Sigmoid colon (tissue), 7 donors: Measurements from ENCODE around the gene ALG12. TPM values are rescaled to one million over a fixed set of nuclear protein-coding genes. Genes with fewer than 3 reads are reported as not detected.

Source experiments
- DNase-seq: peaks from one replicate; pipeline ENCODE4 v3.0.0-alpha.2; 2019
- H3K27ac ChIP-seq, 4 donors: fragments of 200-600 bp; sonication (generic); one replicate each; pipeline ENCODE4 v1.5.1; 2016 to 2019; ENCODE audit warnings: mild to moderate bottlenecking in 1 of 4
- H3K27me3 ChIP-seq, 3 donors: fragments of 200-600 bp; sonication (generic); one replicate each; pipeline ENCODE4 v1.5.1; 2019; ENCODE audit warnings: mild to moderate bottlenecking in 1 of 3
- H3K36me3 ChIP-seq, 4 donors: fragments of 200-600 bp; sonication (generic); one replicate each; pipeline ENCODE4 v1.5.1; 2016 to 2019
- H3K4me1 ChIP-seq, 4 donors: fragments of 200-600 bp; sonication (generic); one replicate each; pipeline ENCODE4 v1.5.1; 2017 to 2019
- H3K4me3 ChIP-seq, 4 donors: fragments of 200-600 bp; sonication (generic); one replicate each; pipeline ENCODE4 v1.5.1; 2017 to 2019; ENCODE audit warnings: mild to moderate bottlenecking in 2 of 4, moderate library complexity in 1 of 4
- H3K9me3 ChIP-seq, 4 donors: fragments of 200-600 bp in 3 of 4; sonication (generic) in 3 of 4; one replicate each; pipeline versions ENCODE4 v1.5.1 to v1.6.1; 2013 to 2019
- CTCF ChIP-seq, 4 experiments: fragments of 450-650 bp in 3 of 4; fragments of 200-600 bp in 1 of 4; IDR thresholded peaks; one replicate each; pipeline ENCODE4 v1.5.1; 2016 to 2019; ENCODE audit warnings: antibody characterized with exemption in 4 of 4, mild to moderate bottlenecking in 3 of 4, moderate library complexity in 2 of 4
- EP300 ChIP-seq, 4 donors: sonication (generic); formaldehyde crosslinking; IDR thresholded peaks; one replicate each; pipeline ENCODE4 v1.6.1; 2017; ENCODE audit warnings: antibody characterized with exemption in 4 of 4
- POLR2A ChIP-seq, 2 donors: fragments of 450-650 bp; IDR thresholded peaks; one replicate each; pipeline ENCODE4 v1.6.1; 2016; ENCODE audit warnings: antibody characterized with exemption in 2 of 2, mild to moderate bottlenecking in 2 of 2, moderate library complexity in 2 of 2
- POLR2AphosphoS5 ChIP-seq, 4 donors: sonication (generic); formaldehyde crosslinking; IDR thresholded peaks; one replicate each; pipeline ENCODE4 v1.6.1; 2017; ENCODE audit warnings: antibody characterized with exemption in 4 of 4
- WGBS, 2 donors: extraction: QIAGEN DNeasy Blood & Tissue Kit; methylation state at CpG; one replicate each; pipeline ENCODE4 v1.1.7; 2013; 5-methylcytosine and 5-hydroxymethylcytosine counted together
- intact Hi-C: fragments of 100-400 bp; cut with DNase I; formaldehyde crosslinking; loops from one replicate; pipeline ENCODE4 v1.15.1; 2023
- polyA plus RNA-seq, 3 donors: library from polyadenylated mRNA; stranded (reverse); fragments of 200-250 nt; gene quantifications; one replicate each; pipeline ENCODE4 v1.2.3, GENCODE V29; 2013
- total RNA-seq, 4 donors: library from RNA; depleted of rRNA; stranded (reverse); fragments of >200 nt; gene quantifications; one replicate each; pipeline ENCODE4 v1.1.0, GENCODE V29; 2016
- donor health status: healthy with polysubstance abuse.
- donor health status: Bipolar disorder and iron deficiency.
- donor health status: healthy.

ALG12 gene
- total and polyA plus RNA-seq, 7 donors, result 1.8 to 23.9 (median 14.4) TPM

DNA sequence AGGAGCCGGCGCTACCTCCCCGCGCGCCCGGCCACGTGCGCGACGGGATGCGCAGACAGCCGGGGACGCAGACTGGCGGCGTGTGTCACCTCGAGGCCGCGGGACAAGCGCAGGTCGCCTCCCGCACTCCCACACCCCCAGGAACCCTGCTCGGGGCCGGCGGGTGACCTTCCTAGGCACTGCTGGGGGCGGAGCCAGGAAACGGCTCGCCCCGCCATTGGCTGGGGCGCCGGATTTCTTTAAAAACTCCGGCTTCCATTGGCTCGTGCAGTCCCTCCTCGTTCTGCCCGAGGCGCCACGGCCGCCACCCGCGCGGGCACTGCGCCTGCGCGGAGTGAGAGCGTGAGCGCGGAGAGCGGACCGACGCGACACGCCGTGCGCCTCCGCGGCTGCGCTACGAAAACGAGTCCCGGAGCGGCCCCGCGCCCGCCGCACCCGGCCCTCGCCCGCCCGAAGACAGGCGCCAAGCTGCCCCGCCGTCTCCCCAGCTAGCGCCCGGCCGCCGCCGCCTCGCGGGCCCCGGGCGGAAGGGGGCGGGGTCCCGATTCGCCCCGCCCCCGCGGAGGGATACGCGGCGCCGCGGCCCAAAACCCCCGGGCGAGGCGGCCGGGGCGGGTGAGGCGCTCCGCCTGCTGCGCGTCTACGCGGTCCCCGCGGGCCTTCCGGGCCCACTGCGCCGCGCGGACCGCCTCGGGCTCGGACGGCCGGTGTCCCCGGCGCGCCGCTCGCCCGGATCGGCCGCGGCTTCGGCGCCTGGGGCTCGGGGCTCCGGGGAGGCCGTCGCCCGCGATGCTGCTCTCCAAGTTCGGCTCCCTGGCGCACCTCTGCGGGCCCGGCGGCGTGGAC, 42.1 kb upstream of the ALG12 start, which contains the start of gene PIM3:
Gene PIM3, plus strand, starts transcription at position 614 of the 846 bp plus-strand sequence. Its CDS starts 176 bp downstream, at position 790.
- 1% methylated on average over 137 of the region's 137 CpGs for WGBS, 2 donors
- DNase-seq, result peak; percentile 97
- Histone ChIP-seq H3K27me3 (no peaks in the 10 kb centered on the region), H3K9me3 (no peaks in the 10 kb centered on the region), H3K36me3 (peaks cover 11 to 24% (median 16%) of the 10 kb centered on the region in 4 donors), H3K4me1 (peaks cover 0 to 51% (median 34%) of the 10 kb centered on the region in 4 donors), H3K27ac (peak within 1 kb of the TSS; percentile 89 to 99 (median 96)), H3K4me3 (peak within 1 kb of the TSS; percentile 67 to 96 (median 82))
- intact Hi-C loops, result loop anchor here (1.0 to 10.0 kb wide), 5 partner anchors 24 to 224 kb away; partner anchors contain the start of genes ALG12, BRD1, CRELD2 and TRABD
- TF ChIP-seq POLR2AphosphoS5 (IDR thresholded peaks at IDR 0.05), result peak; percentile 73 to 92 (median 80)
- TF ChIP-seq POLR2A (IDR thresholded peaks at IDR 0.05), result peak; percentile 32 to 89
- TF ChIP-seq CTCF (IDR thresholded peaks at IDR 0.05), result no peak

DNA sequence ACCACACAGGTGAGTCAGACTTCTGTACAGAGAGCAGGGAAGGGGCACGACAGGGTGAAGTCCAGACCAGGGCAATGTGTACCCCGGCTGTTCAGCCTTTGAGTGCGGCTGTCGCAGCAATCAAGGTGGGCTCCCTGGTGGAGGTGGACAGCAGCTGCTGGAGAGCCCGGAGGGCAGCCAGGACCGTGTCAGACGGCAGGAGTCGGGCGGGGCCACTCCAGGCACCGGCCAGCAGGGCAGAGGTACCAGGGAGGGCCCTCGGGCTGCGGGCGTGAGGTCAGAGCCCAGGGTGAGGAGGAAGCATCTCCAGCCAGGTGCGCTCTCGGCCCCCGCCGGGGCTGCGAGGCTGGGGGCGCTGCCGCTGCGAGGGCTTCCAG, 41.5 kb upstream of the ALG12 start:
- TF ChIP-seq CTCF (IDR thresholded peaks at IDR 0.05), result peak in 1 of 4 experiments; percentile 25
- TF ChIP-seq POLR2A (IDR thresholded peaks at IDR 0.05), result no peak
- TF ChIP-seq EP300 (IDR thresholded peaks at IDR 0.05), result no peak
- WGBS, 2 donors, result 2 to 7% methylated on average over 21 of the region's 21 CpGs
- intact Hi-C loops, result loop anchor here (1.0 to 10.0 kb wide), 5 partner anchors 17 to 225 kb away; partner anchors contain the start of genes BRD1, TRABD and ZBED4
- no peaks in the 10 kb centered on the region for H3K9me3 ChIP-seq
- H3K4me3 ChIP-seq, result peak overlapping the region; percentile 67 to 96 (median 82)
- H3K27ac ChIP-seq, result peak overlapping the region; percentile 89 to 99 (median 96)
- no peaks in the 10 kb centered on the region for H3K27me3 ChIP-seq
- peak; percentile 81 for DNase-seq
- H3K36me3 ChIP-seq, result peaks cover 11 to 22% (median 16%) of the 10 kb centered on the region in 4 donors
- peaks cover 0 to 44% (median 32%) of the 10 kb centered on the region in 4 donors for H3K4me1 ChIP-seq

- H3K36me3 ChIP-seq, result peaks cover 11 to 16% (median 14%) of the 10 kb centered on the region in 4 donors
- peak; percentile 74 for DNase-seq
- peaks cover 0 to 39% (median 29%) of the 10 kb centered on the region in 4 donors for H3K4me1 ChIP-seq
- no peaks in the 10 kb centered on the region for H3K27me3 ChIP-seq
- no peaks in the 10 kb centered on the region for H3K9me3 ChIP-seq
- H3K4me3 ChIP-seq, result peak overlapping the region; percentile 67 to 96 (median 82)
- TF ChIP-seq EP300 (IDR thresholded peaks at IDR 0.05) (no peak), POLR2AphosphoS5 (IDR thresholded peaks at IDR 0.05) (no peak), POLR2A (IDR thresholded peaks at IDR 0.05) (no peak)
- intact Hi-C loops, result loop anchor here (2.0 kb wide), 1 partner anchor 16 kb away; no protein-coding TSS in a partner anchor
- H3K27ac ChIP-seq, result peak overlapping the region; percentile 89 to 99 (median 96)
- 74 to 75% methylated on average over 29 of the region's 29 CpGs for WGBS, 2 donors
These were observed 40.9 kb upstream of the ALG12 start for GRCh38 chr22:49958931-49959781.

GRCh38 chr22:49958366-49958921, 40.2 kb upstream of the ALG12 start:
- H3K36me3 ChIP-seq, result peaks cover 8 to 10% (median 9%) of the 10 kb centered on the region in 4 donors
- WGBS, 2 donors, result 81 to 88% methylated on average over 16 of the region's 16 CpGs
- peaks cover 0 to 33% (median 23%) of the 10 kb centered on the region in 4 donors for H3K4me1 ChIP-seq
- H3K9me3 ChIP-seq, result no peaks in the 10 kb centered on the region
- no peak overlapping the region for H3K4me3 ChIP-seq
- H3K27ac ChIP-seq, result no peak overlapping the region
- TF ChIP-seq POLR2A (IDR thresholded peaks at IDR 0.05) (no peak), CTCF (IDR thresholded peaks at IDR 0.05) (no peak), POLR2AphosphoS5 (IDR thresholded peaks at IDR 0.05) (no peak), EP300 (IDR thresholded peaks at IDR 0.05) (no peak)
- H3K27me3 ChIP-seq, result no peaks in the 10 kb centered on the region
- peak; percentile 65 for DNase-seq
- intact Hi-C loops, result loop anchor here (2.0 kb wide), 1 partner anchor 16 kb away; no protein-coding TSS in a partner anchor
